ENCODE measurements around the gene TFAP2E. TPM values are rescaled to one million over a fixed set of nuclear protein-coding genes. Genes with fewer than 3 reads are reported as not detected.
A peak's percentile ranks its signal among the peaks of the same experiment; 100 is the strongest.

The TFAP2E gene
- total RNA-seq, 1 donor from 2014 or later = 0.41 TPM

- H3K27ac ChIP-seq (ENCODE audit: low read depth, low read length) = no peak overlapping the region
- no peaks in the 10 kb centered on the region for H3K27me3 ChIP-seq (ENCODE audit: insufficient read depth, low read length)
- H3K4me1 ChIP-seq (ENCODE audit: insufficient read depth, low read length) = peaks cover 18% of the 10 kb centered on the region
- H2AFZ ChIP-seq (ENCODE audit: low read depth, low read length) = no peak overlapping the region
- peaks cover 7% of the 10 kb centered on the region for H3K79me2 ChIP-seq (ENCODE audit: insufficient read depth, low read length)
- no peak overlapping the region for H3K4me2 ChIP-seq (ENCODE audit: low read length)
- peaks cover 29% of the 10 kb centered on the region for H4K20me1 ChIP-seq (ENCODE audit: insufficient read depth, low read length)
- Mint-ChIP-seq H3K9me3 (ENCODE audit: unreplicated experiment) (no peaks in the 10 kb centered on the region), H3K27me3 (ENCODE audit: low read depth, unreplicated experiment) (no peaks in the 10 kb centered on the region), H3K4me3 (ENCODE audit: unreplicated experiment) (no peak overlapping the region), H3K4me1 (ENCODE audit: low read depth, unreplicated experiment) (peaks cover 42% of the 10 kb centered on the region), H3K36me3 (ENCODE audit: low read depth, unreplicated experiment) (peaks cover 24% of the 10 kb centered on the region), H3K27ac (ENCODE audit: unreplicated experiment) (no peak overlapping the region)
- no peaks in the 10 kb centered on the region for H3K9me3 ChIP-seq (ENCODE audit: insufficient read depth, low read depth, low read length)
- no peak for DNase-seq (ENCODE audit: low read depth)
- H3K4me3 ChIP-seq (ENCODE audit: insufficient read depth, low read depth, low read length) = no peak overlapping the region
- no peak for TF ChIP-seq EZH2 (IDR thresholded peaks at IDR 0.05; ENCODE audit: insufficient read depth, low read length)
- no peak for TF ChIP-seq CTCF (IDR thresholded peaks at IDR 0.05; ENCODE audit: insufficient read depth, low read depth, low read length)
- H3K36me3 ChIP-seq (ENCODE audit: insufficient read depth, low read length) = peaks cover 25% of the 10 kb centered on the region
- no peak for FAIRE-seq
- no peak overlapping the region for H3K9ac ChIP-seq (ENCODE audit: low read length)
Measured at GRCh38 chr1:35603468-35603867, 30.4 kb downstream of the TFAP2E start.

GRCh38 chr1:35603941-35604340, 30.8 kb downstream of the TFAP2E start:
- peaks cover 42% of the 10 kb centered on the region for H3K4me1 Mint-ChIP-seq (ENCODE audit: low read depth, unreplicated experiment)
- no peak for FAIRE-seq

GRCh38 chr1:35605071-35605866, 32.2 kb downstream of the TFAP2E start:
- no peak for FAIRE-seq
- peak overlapping the region; percentile 44 for H3K27ac ChIP-seq (ENCODE audit: low read depth, low read length)
- peak overlapping the region; percentile 66 for H3K27ac Mint-ChIP-seq (ENCODE audit: unreplicated experiment)

More at GRCh38 chr1:35603941-35604340, 30.8 kb downstream of the TFAP2E start:
- Histone ChIP-seq H3K9ac (ENCODE audit: low read length) (no peak overlapping the region), H3K27me3 (ENCODE audit: insufficient read depth, low read length) (no peaks in the 10 kb centered on the region), H4K20me1 (ENCODE audit: insufficient read depth, low read length) (peaks cover 30% of the 10 kb centered on the region), H3K79me2 (ENCODE audit: insufficient read depth, low read length) (peaks cover 8% of the 10 kb centered on the region), H3K36me3 (ENCODE audit: insufficient read depth, low read length) (peaks cover 29% of the 10 kb centered on the region), H2AFZ (ENCODE audit: low read depth, low read length) (no peak overlapping the region), H3K4me3 (ENCODE audit: insufficient read depth, low read depth, low read length) (no peak overlapping the region), H3K27ac (ENCODE audit: low read depth, low read length) (no peak overlapping the region), H3K9me3 (ENCODE audit: insufficient read depth, low read depth, low read length) (no peaks in the 10 kb centered on the region), H3K4me2 (ENCODE audit: low read length) (no peak overlapping the region), H3K4me1 (ENCODE audit: insufficient read depth, low read length) (peaks cover 18% of the 10 kb centered on the region)
- H3K27me3 Mint-ChIP-seq (ENCODE audit: low read depth, unreplicated experiment) = no peaks in the 10 kb centered on the region
- TF ChIP-seq EZH2 (IDR thresholded peaks at IDR 0.05; ENCODE audit: insufficient read depth, low read length) = no peak
- peaks cover 29% of the 10 kb centered on the region for H3K36me3 Mint-ChIP-seq (ENCODE audit: low read depth, unreplicated experiment)
- H3K4me3 Mint-ChIP-seq (ENCODE audit: unreplicated experiment) = no peak overlapping the region
- peak; percentile 25 for DNase-seq (ENCODE audit: low read depth)
- no peak overlapping the region for H3K27ac Mint-ChIP-seq (ENCODE audit: unreplicated experiment)
- H3K9me3 Mint-ChIP-seq (ENCODE audit: unreplicated experiment) = no peaks in the 10 kb centered on the region

More at GRCh38 chr1:35605071-35605866, 32.2 kb downstream of the TFAP2E start:
- TF ChIP-seq EZH2 (IDR thresholded peaks at IDR 0.05; ENCODE audit: insufficient read depth, low read length) = no peak
- no peak for TF ChIP-seq CTCF (IDR thresholded peaks at IDR 0.05; ENCODE audit: insufficient read depth, low read depth, low read length)
- H3K27me3 Mint-ChIP-seq (ENCODE audit: low read depth, unreplicated experiment) = no peaks in the 10 kb centered on the region
- peaks cover 39% of the 10 kb centered on the region for H4K20me1 ChIP-seq (ENCODE audit: insufficient read depth, low read length)
- peaks cover 34% of the 10 kb centered on the region for H3K36me3 ChIP-seq (ENCODE audit: insufficient read depth, low read length)
- H3K4me2 ChIP-seq (ENCODE audit: low read length) = peak overlapping the region; percentile 58
- H2AFZ ChIP-seq (ENCODE audit: low read depth, low read length) = no peak overlapping the region
- H3K36me3 Mint-ChIP-seq (ENCODE audit: low read depth, unreplicated experiment) = peaks cover 29% of the 10 kb centered on the region
- H3K9me3 Mint-ChIP-seq (ENCODE audit: unreplicated experiment) = no peaks in the 10 kb centered on the region
- peaks cover 42% of the 10 kb centered on the region for H3K4me1 Mint-ChIP-seq (ENCODE audit: low read depth, unreplicated experiment)
- H3K9ac ChIP-seq (ENCODE audit: low read length) = peak overlapping the region; percentile 11
- peaks cover 18% of the 10 kb centered on the region for H3K4me1 ChIP-seq (ENCODE audit: insufficient read depth, low read length)
- H3K79me2 ChIP-seq (ENCODE audit: insufficient read depth, low read length) = peaks cover 16% of the 10 kb centered on the region
- peak; percentile 10 for DNase-seq (ENCODE audit: low read depth)
- peak overlapping the region; percentile 0 for H3K4me3 ChIP-seq (ENCODE audit: insufficient read depth, low read depth, low read length)
- H3K27me3 ChIP-seq (ENCODE audit: insufficient read depth, low read length) = no peaks in the 10 kb centered on the region
- H3K4me3 Mint-ChIP-seq (ENCODE audit: unreplicated experiment) = peak overlapping the region; percentile 57
- H3K9me3 ChIP-seq (ENCODE audit: insufficient read depth, low read depth, low read length) = no peaks in the 10 kb centered on the region
